OCI-LY3 (cell line): ENCODE results near the gene UBASH3A.

ENCODE experiments used
- EZH2phosphoT487 ChIP-seq: fragments of 200-600 bp; shearing (Covaris generic); IDR thresholded peaks from 2 replicates; pipeline ENCODE4 v1.6.1; 2018; ENCODE audit warnings: antibody characterized with exemption, mixed run types, low read depth
- TF ChIP-seq, protein P1 (sequence below): fragments of 200-600, 300-600 bp; sonication (generic); IDR thresholded peaks from 2 replicates; pipeline ENCODE4 v1.5.1; 2014; ENCODE audit warnings: antibody characterized with exemption, low read length, low read depth

DNA sequence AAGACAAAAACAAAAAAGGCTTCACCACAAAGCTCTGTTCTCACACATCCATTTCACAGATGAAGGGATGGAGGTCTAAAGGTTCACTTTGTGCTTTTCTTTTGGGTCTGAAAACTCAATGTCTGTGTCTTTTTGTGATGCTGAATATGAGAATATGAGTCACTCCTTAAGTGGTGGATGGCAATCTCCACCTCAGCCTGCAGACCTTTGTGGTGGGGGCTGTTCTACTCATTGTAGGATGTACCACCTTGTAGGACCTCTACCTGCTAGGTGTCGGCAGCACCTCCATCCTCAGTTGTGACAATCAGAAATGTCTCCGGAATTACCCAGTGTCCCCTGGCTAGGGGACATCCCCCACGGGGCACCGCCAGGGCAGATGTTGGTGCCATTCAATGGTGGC lies 42.8 kb downstream of the UBASH3A start:
- TF ChIP-seq, protein P1, sequence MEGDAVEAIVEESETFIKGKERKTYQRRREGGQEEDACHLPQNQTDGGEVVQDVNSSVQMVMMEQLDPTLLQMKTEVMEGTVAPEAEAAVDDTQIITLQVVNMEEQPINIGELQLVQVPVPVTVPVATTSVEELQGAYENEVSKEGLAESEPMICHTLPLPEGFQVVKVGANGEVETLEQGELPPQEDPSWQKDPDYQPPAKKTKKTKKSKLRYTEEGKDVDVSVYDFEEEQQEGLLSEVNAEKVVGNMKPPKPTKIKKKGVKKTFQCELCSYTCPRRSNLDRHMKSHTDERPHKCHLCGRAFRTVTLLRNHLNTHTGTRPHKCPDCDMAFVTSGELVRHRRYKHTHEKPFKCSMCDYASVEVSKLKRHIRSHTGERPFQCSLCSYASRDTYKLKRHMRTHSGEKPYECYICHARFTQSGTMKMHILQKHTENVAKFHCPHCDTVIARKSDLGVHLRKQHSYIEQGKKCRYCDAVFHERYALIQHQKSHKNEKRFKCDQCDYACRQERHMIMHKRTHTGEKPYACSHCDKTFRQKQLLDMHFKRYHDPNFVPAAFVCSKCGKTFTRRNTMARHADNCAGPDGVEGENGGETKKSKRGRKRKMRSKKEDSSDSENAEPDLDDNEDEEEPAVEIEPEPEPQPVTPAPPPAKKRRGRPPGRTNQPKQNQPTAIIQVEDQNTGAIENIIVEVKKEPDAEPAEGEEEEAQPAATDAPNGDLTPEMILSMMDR, result no peak
- no peak for TF ChIP-seq EZH2phosphoT487
